NAMALWA (cell line): ENCODE data around the gene PLEKHH3.
"Not testable (repeated sequence)": the region's sequence is repeated elsewhere in the genome, so short reads cannot be mapped to it uniquely, and the experiment has no call there.

Source experiments
- DNase-seq: peaks from one replicate; pipeline ENCODE4 v3.0.0-alpha.2; 2015; ENCODE audit warnings: low spot score

Gene PLEKHH3

GRCh38 chr17:42629411-42630009 lies 47.3 kb downstream of the PLEKHH3 start:
- DNase-seq: no peak

- DNase-seq: not testable (repeated sequence)
Measured at GRCh38 chr17:42627032-42627764, 49.6 kb downstream of the PLEKHH3 start.

- no peak for DNase-seq
Measured at GRCh38 chr17:42623732-42624596, 52.8 kb downstream of the PLEKHH3 start.

GRCh38 chr17:42623271-42623670 lies 53.5 kb downstream of the PLEKHH3 start:
- no peak for DNase-seq

- DNase-seq: not testable (repeated sequence)
Measured at GRCh38 chr17:42621987-42622386, 54.8 kb downstream of the PLEKHH3 start.

- DNase-seq: peak; percentile 62
Measured at GRCh38 chr17:42618442-42619150, 58.2 kb downstream of the PLEKHH3 start.

- DNase-seq: peak; percentile 43
Measured at GRCh38 chr17:42617956-42618431, 58.8 kb downstream of the PLEKHH3 start.
